Duodenal mucosa (tissue), 2 donors: Measurements from ENCODE around the gene MBP.

Source experiments
- H3K27ac ChIP-seq: one replicate; pipeline ENCODE4 v1.7.0; 2013; ENCODE audit warnings: low read depth, low read length
- H3K27me3 ChIP-seq, 2 donors: one replicate each; pipeline ENCODE4 v1.7.0; 2013; ENCODE audit warnings: low read length in 2 of 2, control low read depth in 1 of 2; ENCODE audit not compliant: insufficient read depth in 2 of 2, control insufficient read depth in 1 of 2
- H3K36me3 ChIP-seq, 2 donors: one replicate each; pipeline ENCODE4 v1.7.0; 2013; ENCODE audit warnings: low read length in 2 of 2, control low read depth in 1 of 2; ENCODE audit not compliant: insufficient read depth in 2 of 2, control insufficient read depth in 1 of 2
- H3K4me1 ChIP-seq, 2 donors: one replicate each; pipeline ENCODE4 v1.7.0; 2013; ENCODE audit warnings: low read length in 2 of 2, control low read depth in 1 of 2; ENCODE audit not compliant: insufficient read depth in 2 of 2, control insufficient read depth in 1 of 2
- H3K4me3 ChIP-seq, 2 donors: one replicate each; pipeline ENCODE4 v1.7.0; 2013; ENCODE audit warnings: low read length in 2 of 2, low read depth in 1 of 2
- H3K9ac ChIP-seq, 2 donors: one replicate each; pipeline ENCODE4 v1.7.0; 2013; ENCODE audit warnings: low read length in 2 of 2, low read depth in 1 of 2
- H3K9me3 ChIP-seq, 2 donors: one replicate each; pipeline ENCODE4 v1.7.0; 2013; ENCODE audit warnings: low read length in 2 of 2, control low read depth in 1 of 2; ENCODE audit not compliant: control insufficient read depth in 1 of 2

MBP gene

GRCh38 chr18:77132369-77133050 is at the start of gene MBP:
Gene MBP, minus strand, starts transcription at chr18:77132783. Its CDS starts 27,522 bp downstream, at chr18:77105261.
- peak within 1 kb of the TSS; percentile 91 for H3K27ac ChIP-seq
- H3K27me3 ChIP-seq, result no peaks in the 10 kb centered on the region
- H3K4me1 ChIP-seq, result peaks cover 27 to 38% of the 10 kb centered on the region in 2 donors
- peak within 1 kb of the TSS; percentile 84 to 86 for H3K9ac ChIP-seq
- peak within 1 kb of the TSS; percentile 74 to 77 for H3K4me3 ChIP-seq
- H3K9me3 ChIP-seq, result no peaks in the 10 kb centered on the region
- H3K36me3 ChIP-seq, result peaks cover 0 to 5% of the 10 kb centered on the region in 2 donors

DNA sequence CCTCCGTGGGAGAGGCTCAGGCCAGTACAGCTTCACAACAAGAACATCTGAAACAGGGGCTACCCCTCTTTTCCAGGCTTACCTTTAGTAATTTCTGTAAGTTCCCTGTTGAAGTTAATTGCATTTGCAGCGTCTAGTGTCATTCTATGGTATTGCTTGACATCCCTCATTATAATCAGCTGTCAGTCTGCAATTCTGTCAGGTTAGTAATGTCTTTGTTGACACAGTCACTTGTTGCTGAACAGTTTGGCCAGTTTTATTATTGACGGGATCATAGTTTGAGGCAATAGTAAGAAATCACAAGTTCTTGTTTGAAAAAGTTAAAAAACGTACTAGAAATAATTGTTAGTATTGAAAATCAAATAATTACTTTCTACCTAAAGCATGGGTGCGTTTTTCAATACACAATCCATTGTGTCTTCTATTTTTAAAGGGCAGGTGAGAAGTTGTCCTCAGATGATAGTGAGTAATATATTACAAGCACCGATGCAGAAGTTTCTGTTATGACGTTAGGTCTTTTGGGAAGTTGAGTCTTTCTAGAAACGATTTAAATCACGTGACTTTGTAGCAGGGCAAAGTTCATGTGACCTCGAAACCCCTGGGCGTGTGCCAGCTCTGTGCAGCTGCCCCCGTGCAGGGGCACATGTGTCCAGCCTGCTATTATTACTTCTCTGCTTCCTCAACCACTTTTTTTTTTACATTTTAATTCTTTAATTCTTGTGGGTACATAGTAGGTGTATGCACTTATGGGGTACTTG is 49.5 kb upstream of the MBP start:
- H3K9ac ChIP-seq, result no peak overlapping the region
- no peaks in the 10 kb centered on the region for H3K36me3 ChIP-seq
- no peaks in the 10 kb centered on the region for H3K4me1 ChIP-seq
- no peaks in the 10 kb centered on the region for H3K9me3 ChIP-seq
- no peak overlapping the region for H3K4me3 ChIP-seq
- H3K27ac ChIP-seq, result no peak overlapping the region
- no peaks in the 10 kb centered on the region for H3K27me3 ChIP-seq

GRCh38 chr18:77178559-77178958 is 46.0 kb upstream of the MBP start:
- H3K4me3 ChIP-seq, result no peak overlapping the region
- no peak overlapping the region for H3K9ac ChIP-seq
- H3K4me1 ChIP-seq, result no peaks in the 10 kb centered on the region

GRCh38 chr18:77177009-77177408 is 44.4 kb upstream of the MBP start:
- H3K4me1 ChIP-seq, result no peaks in the 10 kb centered on the region
- no peak overlapping the region for H3K27ac ChIP-seq

More at GRCh38 chr18:77178559-77178958, 46.0 kb upstream of the MBP start:
- H3K9me3 ChIP-seq, result no peaks in the 10 kb centered on the region
- H3K27ac ChIP-seq, result no peak overlapping the region
- no peaks in the 10 kb centered on the region for H3K36me3 ChIP-seq
- no peaks in the 10 kb centered on the region for H3K27me3 ChIP-seq

DNA sequence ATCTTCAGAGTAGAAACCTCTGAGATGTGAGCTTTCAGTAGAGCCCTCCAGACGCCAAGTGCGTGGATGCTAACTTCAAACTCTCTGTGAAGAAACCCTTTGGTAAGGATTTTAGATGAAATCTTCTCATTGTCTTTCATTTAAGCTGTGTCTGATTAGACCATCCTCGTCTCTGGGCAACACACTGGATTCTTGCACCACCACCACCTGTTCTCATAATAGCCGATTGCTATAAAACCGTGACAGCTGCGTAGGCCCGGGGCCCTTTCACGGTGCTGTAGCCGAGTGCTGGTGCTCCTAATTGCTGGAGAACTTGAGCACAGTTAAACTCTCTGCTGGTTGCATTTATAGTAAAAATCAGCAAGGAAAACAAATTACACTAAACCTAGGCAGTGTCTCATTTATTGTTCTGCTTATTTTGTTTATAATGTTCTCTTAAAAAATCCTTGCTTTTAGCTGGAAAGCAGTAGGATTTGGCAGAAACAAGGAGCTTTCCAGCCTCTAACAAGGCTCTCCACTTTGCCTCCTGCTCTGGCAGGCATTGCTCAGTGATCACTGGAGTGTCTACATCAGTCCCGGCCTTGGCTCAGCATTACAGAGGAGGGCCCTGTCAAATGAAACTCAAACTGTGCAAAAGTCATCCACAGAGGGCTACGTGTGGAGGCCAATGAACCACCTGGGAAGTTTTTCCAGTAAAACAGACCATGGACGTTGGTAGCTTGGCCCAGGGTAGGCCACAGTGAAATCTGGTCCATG is 40.9 kb upstream of the MBP start:
- Histone ChIP-seq H3K9me3 (no peaks in the 10 kb centered on the region), H3K27me3 (no peaks in the 10 kb centered on the region), H3K4me1 (no peaks in the 10 kb centered on the region), H3K9ac (no peak overlapping the region), H3K27ac (no peak overlapping the region), H3K4me3 (no peak overlapping the region), H3K36me3 (no peaks in the 10 kb centered on the region)

More at GRCh38 chr18:77177009-77177408, 44.4 kb upstream of the MBP start:
- Histone ChIP-seq H3K36me3 (no peaks in the 10 kb centered on the region), H3K4me3 (no peak overlapping the region), H3K9ac (no peak overlapping the region), H3K27me3 (no peaks in the 10 kb centered on the region), H3K9me3 (no peaks in the 10 kb centered on the region)

- no peak overlapping the region for H3K27ac ChIP-seq
- no peaks in the 10 kb centered on the region for H3K4me1 ChIP-seq
- H3K36me3 ChIP-seq, result no peaks in the 10 kb centered on the region
- H3K9me3 ChIP-seq, result no peaks in the 10 kb centered on the region
- no peaks in the 10 kb centered on the region for H3K27me3 ChIP-seq
- no peak overlapping the region for H3K9ac ChIP-seq
- H3K4me3 ChIP-seq, result no peak overlapping the region
These were observed 38.4 kb upstream of the MBP start for GRCh38 chr18:77170890-77171410.

DNA sequence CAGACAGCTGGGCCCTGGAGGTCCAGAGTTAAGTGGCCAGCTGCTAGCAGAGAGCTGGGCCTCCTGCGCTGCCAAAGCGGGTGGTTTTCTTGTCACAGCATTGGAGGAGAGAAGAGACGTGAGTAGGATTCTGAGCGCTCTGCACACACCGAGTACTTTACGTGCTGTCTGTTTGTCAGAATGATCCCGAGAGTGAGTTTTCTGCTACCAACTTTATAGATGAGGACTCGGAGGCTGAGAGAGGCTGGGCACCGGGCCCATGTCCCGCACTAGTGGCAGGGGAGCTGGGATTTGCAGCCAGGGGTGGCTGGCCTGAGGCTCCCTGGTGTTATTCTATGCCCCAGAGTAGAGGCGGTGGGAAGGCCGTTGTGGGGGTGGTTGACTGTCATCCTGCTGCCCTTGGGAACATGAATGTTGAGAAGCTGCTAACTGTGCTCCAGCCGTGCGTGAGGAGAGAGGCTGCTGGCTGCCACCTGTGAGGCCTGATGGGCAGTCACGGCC is 36.3 kb upstream of the MBP start:
- H3K4me3 ChIP-seq, result no peak overlapping the region
- H3K9me3 ChIP-seq, result no peaks in the 10 kb centered on the region
- no peaks in the 10 kb centered on the region for H3K36me3 ChIP-seq
- no peak overlapping the region for H3K9ac ChIP-seq
- H3K4me1 ChIP-seq, result no peaks in the 10 kb centered on the region
- no peak overlapping the region for H3K27ac ChIP-seq
- peaks cover 0 to 5% of the 10 kb centered on the region in 2 donors for H3K27me3 ChIP-seq

DNA sequence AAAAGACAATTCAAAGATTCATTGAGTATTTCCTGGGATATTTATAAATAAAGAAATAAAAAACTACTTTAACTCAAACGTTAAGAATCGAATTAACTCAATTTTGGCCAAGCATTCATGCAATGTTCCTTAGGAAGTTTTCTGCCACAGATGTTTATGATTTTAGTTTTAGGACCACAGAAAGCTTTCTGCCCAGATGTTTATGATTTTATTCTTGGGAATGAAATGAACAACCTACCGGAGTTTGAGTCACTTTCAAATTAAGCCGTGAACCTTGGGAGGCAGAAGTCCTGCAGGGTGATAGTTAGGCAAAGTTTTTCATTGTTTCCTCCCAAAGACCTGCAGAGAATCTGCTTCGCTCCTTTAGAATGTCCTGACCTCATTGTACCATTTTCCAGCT is 34.7 kb upstream of the MBP start:
- H3K9me3 ChIP-seq, result no peaks in the 10 kb centered on the region
- H3K36me3 ChIP-seq, result no peaks in the 10 kb centered on the region
- no peak overlapping the region for H3K9ac ChIP-seq
- H3K27ac ChIP-seq, result no peak overlapping the region
- no peaks in the 10 kb centered on the region for H3K4me1 ChIP-seq
- peaks cover 0 to 5% of the 10 kb centered on the region in 2 donors for H3K27me3 ChIP-seq
- H3K4me3 ChIP-seq, result no peak overlapping the region

- Histone ChIP-seq H3K27me3 (peaks cover 0 to 5% of the 10 kb centered on the region in 2 donors), H3K9me3 (no peaks in the 10 kb centered on the region), H3K4me3 (no peak overlapping the region), H3K4me1 (no peaks in the 10 kb centered on the region), H3K27ac (no peak overlapping the region), H3K9ac (no peak overlapping the region), H3K36me3 (no peaks in the 10 kb centered on the region)
These were observed 33.9 kb upstream of the MBP start for GRCh38 chr18:77166523-77166922.
